Measurements from ENCODE around the gene BCKDHB. TPM values are rescaled to one million over a fixed set of nuclear protein-coding genes. Genes with fewer than 3 reads are reported as not detected.

The BCKDHB gene
- total RNA-seq, 1 donor from 2014 or later: 21.5 TPM

GRCh38 chr6:80196906-80197305 lies 90.4 kb downstream of the BCKDHB start:
- Histone ChIP-seq H3K36me3 (ENCODE audit: control insufficient read depth, insufficient read depth, low read length) (no peaks in the 10 kb centered on the region), H3K4me3 (ENCODE audit: low read depth, low read length) (no peak overlapping the region), H3K27me3 (ENCODE audit: control insufficient read depth, insufficient read depth, low read length) (no peaks in the 10 kb centered on the region)
- no peak for DNase-seq (ENCODE audit: low read depth)
- TF ChIP-seq CTCF (IDR thresholded peaks at IDR 0.05; ENCODE audit: insufficient read depth, low read length, poor library complexity, severe bottlenecking): no peak

- Histone ChIP-seq H3K4me3 (ENCODE audit: low read depth, low read length) (no peak overlapping the region), H3K36me3 (ENCODE audit: control insufficient read depth, insufficient read depth, low read length) (no peaks in the 10 kb centered on the region), H3K27me3 (ENCODE audit: control insufficient read depth, insufficient read depth, low read length) (no peaks in the 10 kb centered on the region)
- DNase-seq (ENCODE audit: low read depth): peak; percentile 86
- TF ChIP-seq CTCF (IDR thresholded peaks at IDR 0.05; ENCODE audit: insufficient read depth, low read length, poor library complexity, severe bottlenecking): no peak
Observed at GRCh38 chr6:80197474-80197873, 91.0 kb downstream of the BCKDHB start.

- DNase-seq (ENCODE audit: low read depth): no peak
- no peak for TF ChIP-seq CTCF (IDR thresholded peaks at IDR 0.05; ENCODE audit: insufficient read depth, low read length, poor library complexity, severe bottlenecking)
- Histone ChIP-seq H3K27me3 (ENCODE audit: control insufficient read depth, insufficient read depth, low read length) (no peaks in the 10 kb centered on the region), H3K4me3 (ENCODE audit: low read depth, low read length) (no peak overlapping the region), H3K36me3 (ENCODE audit: control insufficient read depth, insufficient read depth, low read length) (no peaks in the 10 kb centered on the region)
Observed at GRCh38 chr6:80197986-80198385, 91.5 kb downstream of the BCKDHB start.

- H3K4me3 ChIP-seq (ENCODE audit: low read depth, low read length): no peak overlapping the region
- no peak for TF ChIP-seq CTCF (IDR thresholded peaks at IDR 0.05; ENCODE audit: insufficient read depth, low read length, poor library complexity, severe bottlenecking)
- no peaks in the 10 kb centered on the region for H3K36me3 ChIP-seq (ENCODE audit: control insufficient read depth, insufficient read depth, low read length)
- DNase-seq (ENCODE audit: low read depth): no peak
- H3K27me3 ChIP-seq (ENCODE audit: control insufficient read depth, insufficient read depth, low read length): no peaks in the 10 kb centered on the region
Observed at GRCh38 chr6:80203283-80203682, 96.8 kb downstream of the BCKDHB start.

GRCh38 chr6:80205404-80205803 lies 98.9 kb downstream of the BCKDHB start:
- Histone ChIP-seq H3K27me3 (ENCODE audit: control insufficient read depth, insufficient read depth, low read length) (no peaks in the 10 kb centered on the region), H3K4me3 (ENCODE audit: low read depth, low read length) (no peak overlapping the region), H3K36me3 (ENCODE audit: control insufficient read depth, insufficient read depth, low read length) (no peaks in the 10 kb centered on the region)
- DNase-seq (ENCODE audit: low read depth): no peak
- no peak for TF ChIP-seq CTCF (IDR thresholded peaks at IDR 0.05; ENCODE audit: insufficient read depth, low read length, poor library complexity, severe bottlenecking)

- Histone ChIP-seq H3K27me3 (ENCODE audit: control insufficient read depth, insufficient read depth, low read length) (no peaks in the 10 kb centered on the region), H3K4me3 (ENCODE audit: low read depth, low read length) (no peak overlapping the region), H3K36me3 (ENCODE audit: control insufficient read depth, insufficient read depth, low read length) (no peaks in the 10 kb centered on the region)
- no peak for DNase-seq (ENCODE audit: low read depth)
- TF ChIP-seq CTCF (IDR thresholded peaks at IDR 0.05; ENCODE audit: insufficient read depth, low read length, poor library complexity, severe bottlenecking): no peak
Observed at GRCh38 chr6:80206758-80207157, 100.3 kb downstream of the BCKDHB start.

Data from kidney epithelial cell (primary cell).